A549 treated with ZK216348 at 1 μM for 4 hours (cell line): ENCODE data around the gene PFKFB4. TPM values are rescaled to one million over a fixed set of nuclear protein-coding genes. Genes with fewer than 3 reads are reported as not detected.

Experiments
- total RNA-seq: library from RNA; stranded (reverse); fragments of 200-300 nt; extraction: Qiagen RNA extraction; gene quantifications from 5 replicates; pipeline ENCODE4 v1.2.3, GENCODE V29; 2022; ENCODE audit warnings: low read depth

PFKFB4 gene
- 10.8 to 18.0 TPM (median 13.9 TPM) in 5 replicates for total RNA-seq

GRCh38 chr3:48556796-48557626, at the start of gene PFKFB4:
TSS of gene PFKFB4 (minus strand) at chr3:48556803. CDS start at chr3:48556777, 26 bp downstream.

GRCh38 chr3:48595075-48595525, 38.5 kb upstream of the PFKFB4 start, which contains the start of gene COL7A1:
TSS of gene COL7A1 (minus strand) at chr3:48595329. CDS start at chr3:48595159, 170 bp downstream.

DNA sequence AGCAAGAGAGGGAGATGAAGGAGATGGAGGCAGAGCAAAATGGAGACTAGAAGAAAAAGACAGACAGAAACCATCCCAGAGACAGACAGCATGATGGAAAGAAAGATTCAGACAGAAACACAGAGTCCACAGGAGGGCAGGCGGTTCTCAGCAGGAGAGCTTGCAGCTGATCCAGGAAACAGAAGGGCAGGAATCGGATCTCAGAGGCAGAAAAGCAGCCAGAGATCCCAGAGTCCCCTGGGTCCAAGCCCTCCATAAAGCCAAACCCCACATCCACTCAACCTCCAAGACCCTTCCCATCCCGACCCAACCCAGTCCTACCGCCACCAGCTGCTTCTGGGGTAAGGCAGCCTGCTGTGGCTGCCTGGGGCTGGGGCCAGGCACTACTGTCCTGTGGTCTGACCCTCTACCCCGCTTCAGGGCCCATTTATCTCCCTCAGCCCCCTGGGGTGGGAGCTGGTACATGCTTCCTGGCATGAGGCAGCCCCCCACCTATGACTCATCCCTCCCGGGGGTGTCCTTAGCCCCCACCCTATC, 6.8 kb upstream of the PFKFB4 start, which contains the start of gene UCN2:
UCN2 (minus strand) TSS at position 400 of the 537 bp plus-strand sequence. CDS start 657 bp downstream, outside the sequence.

DNA sequence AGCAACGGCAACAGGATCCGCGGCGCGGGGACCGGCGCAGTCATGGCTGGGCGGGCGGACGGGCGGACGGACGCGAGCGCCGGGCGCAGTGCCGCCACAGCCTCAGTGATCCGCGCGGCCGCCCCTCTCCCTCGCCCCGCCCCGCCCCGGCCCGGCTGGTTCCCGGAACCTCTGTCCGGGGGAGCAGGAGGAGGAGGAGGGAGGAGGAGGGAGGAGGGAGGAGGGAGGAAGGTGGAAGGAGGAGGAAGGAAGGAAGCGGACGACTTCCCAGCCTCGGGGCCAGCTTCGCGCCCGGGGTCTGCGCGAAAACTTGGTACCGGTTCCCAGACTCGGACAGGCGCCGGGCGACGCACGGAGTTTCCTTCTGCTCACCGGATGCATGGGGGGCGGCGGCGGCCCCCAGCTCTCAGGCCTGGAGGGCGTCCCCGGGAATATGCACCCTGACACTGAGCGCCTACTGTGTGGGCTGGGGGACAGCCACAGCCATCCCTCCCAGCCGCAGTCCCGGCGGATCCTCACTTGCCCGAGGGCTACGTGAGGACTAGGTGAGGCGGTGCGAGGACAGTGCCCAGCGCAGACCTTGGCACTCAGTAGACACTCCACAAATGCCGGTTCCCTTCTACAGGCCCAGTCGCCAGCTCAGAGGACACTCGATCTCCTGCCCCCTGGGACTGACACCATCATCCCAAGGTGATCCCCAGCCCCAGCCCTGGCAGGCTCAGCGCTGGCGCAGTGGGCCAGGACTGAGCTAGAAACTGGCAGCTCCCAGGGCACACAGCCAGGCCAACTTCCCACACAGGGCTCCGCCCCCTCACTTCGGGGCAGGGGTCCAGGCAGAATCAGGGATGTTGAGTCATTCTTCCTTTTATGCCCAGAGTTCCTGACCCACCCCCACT, 52.3 kb downstream of the PFKFB4 start, which contains the start of gene SHISA5:
SHISA5 (minus strand) TSS at position 124 of the 896 bp plus-strand sequence; CDS start at position 44, 80 bp downstream.

Other genes starting within 250 kb of the PFKFB4 start
- gene SPINK8, start 223.1 kb downstream of the PFKFB4 start, total RNA-seq: not detected in 5 replicates
- gene FBXW12, start 184.6 kb downstream of the PFKFB4 start, total RNA-seq: not detected in 5 replicates
- 9.6 to 20.7 TPM (median 15.1 TPM) in 5 replicates for gene PLXNB1, start 126.7 kb downstream of the PFKFB4 start, total RNA-seq
- 20.8 to 29.7 TPM (median 26.2 TPM) in 5 replicates for gene CCDC51, start 116.7 kb downstream of the PFKFB4 start, total RNA-seq
- gene TMA7, start 116.5 kb downstream of the PFKFB4 start, total RNA-seq: 270 to 585 TPM (median 291 TPM) in 5 replicates
- 6.9 to 9.8 TPM (median 8.7 TPM) in 5 replicates for gene ATRIP, start 110.1 kb downstream of the PFKFB4 start, total RNA-seq
- gene SHISA5, start 52.6 kb downstream of the PFKFB4 start, total RNA-seq: 83.6 to 137 TPM (median 127 TPM) in 5 replicates
- 4.6 to 11.7 TPM (median 8.9 TPM) in 5 replicates for gene UCN2, start 7.0 kb upstream of the PFKFB4 start, total RNA-seq
- 93.6 to 227 TPM (median 182 TPM) in 5 replicates for gene COL7A1, start 38.5 kb upstream of the PFKFB4 start, total RNA-seq
- 154 to 191 TPM (median 182 TPM) in 5 replicates for gene UQCRC1, start 52.8 kb upstream of the PFKFB4 start, total RNA-seq
- gene TMEM89, start 65.0 kb upstream of the PFKFB4 start, total RNA-seq: not detected in 5 replicates
- 14.6 to 23.6 TPM (median 19.8 TPM) in 5 replicates for gene SLC26A6, start 78.7 kb upstream of the PFKFB4 start, total RNA-seq
- 2.5 to 5.7 TPM (median 5.1 TPM) in 5 replicates for gene CELSR3, start 106.1 kb upstream of the PFKFB4 start, total RNA-seq
- gene NCKIPSD, start 129.1 kb upstream of the PFKFB4 start, total RNA-seq: 4.9 to 11.4 TPM (median 9.2 TPM) in 5 replicates
- gene IP6K2, start 160.4 kb upstream of the PFKFB4 start, total RNA-seq: 46.3 to 49.1 TPM (median 48.9 TPM) in 5 replicates